Measurements from ENCODE around the gene PKDREJ.

PKDREJ gene

DNA sequence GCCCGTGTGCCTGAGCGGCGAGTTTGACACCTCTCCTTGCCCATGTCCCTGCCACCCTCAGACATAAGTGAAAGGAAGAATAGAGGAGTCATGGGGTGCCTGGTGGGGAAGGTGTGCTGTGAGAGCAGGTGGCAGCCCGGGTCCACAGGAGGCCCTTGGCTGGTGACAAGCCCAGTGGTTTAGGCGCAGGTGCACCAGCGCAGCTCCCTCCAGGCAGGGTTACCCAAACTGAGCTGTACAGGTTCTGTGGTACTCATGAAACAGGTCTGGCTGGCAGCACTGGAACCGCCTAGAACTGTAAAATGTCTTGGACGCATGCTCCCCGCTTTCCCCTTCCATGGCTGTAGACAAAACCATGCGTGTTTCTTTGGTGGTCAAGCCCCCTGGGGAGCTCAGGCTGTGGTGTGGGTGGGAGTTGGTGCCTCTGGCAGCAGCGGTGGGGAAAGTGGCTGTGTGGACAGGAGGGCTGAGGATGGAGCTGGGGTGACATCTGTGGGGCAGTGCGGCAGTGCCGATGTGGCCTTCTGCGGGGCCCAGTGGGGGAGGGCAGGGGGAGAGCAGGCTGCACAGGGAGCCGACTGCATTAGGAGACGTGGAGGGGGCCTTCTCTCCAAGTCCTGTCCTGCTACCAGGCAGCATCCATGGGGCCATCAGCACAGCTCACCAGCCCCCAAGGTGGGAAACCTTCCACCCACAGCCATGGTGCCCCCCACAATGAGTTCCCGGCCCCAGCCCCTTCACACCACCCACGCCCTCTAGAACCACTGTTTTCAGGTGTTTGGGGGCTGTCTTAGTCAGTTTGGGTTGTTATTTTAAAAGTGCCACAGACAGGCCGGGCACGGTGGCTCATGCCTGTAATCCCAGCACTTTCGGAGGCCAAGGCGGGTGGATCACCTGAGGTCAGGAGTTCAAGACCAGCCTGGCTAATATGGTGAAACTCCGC, 28.0 kb upstream of the PKDREJ start:
- Histone ChIP-seq H3K9me2 (replicated peaks; ENCODE audit: insufficient read depth, low read length) (no peaks in the 10 kb centered on the region), H3K9ac (ENCODE audit: low read length) (no peak overlapping the region), H3K27ac (ENCODE audit: low read length) (no peak overlapping the region), H3F3A (ENCODE audit: insufficient read depth, low read length) (peaks cover 32% of the 10 kb centered on the region), H3K36me3 (replicated peaks; ENCODE audit: insufficient read depth, low read length) (no peaks in the 10 kb centered on the region), H3K4me2 (ENCODE audit: low read depth, low read length) (no peak overlapping the region), H3K9me3 (replicated peaks; ENCODE audit: insufficient read depth, low read length) (no peaks in the 10 kb centered on the region), H4K20me1 (ENCODE audit: insufficient read depth, low read length) (no peaks in the 10 kb centered on the region), H3K79me2 (ENCODE audit: low read length) (peaks cover 28% of the 10 kb centered on the region), H3K27me3 (replicated peaks; ENCODE audit: insufficient read depth, low read length) (no peaks in the 10 kb centered on the region), H3K4me3 (ENCODE audit: low read length) (no peak overlapping the region), H3K4me1 (ENCODE audit: low read length) (peaks cover 52% of the 10 kb centered on the region), H2AFZ (ENCODE audit: low read length) (no peak overlapping the region)
- no peak for DNase-seq
- TF ChIP-seq EZH2phosphoT487 (IDR thresholded peaks at IDR 0.05; ENCODE audit: low read length) = no peak
- TF ChIP-seq EZH2 (optimal IDR thresholded peaks at IDR 0.05; ENCODE audit: low read depth, low read length) = no peak
- TF ChIP-seq, protein P1, sequence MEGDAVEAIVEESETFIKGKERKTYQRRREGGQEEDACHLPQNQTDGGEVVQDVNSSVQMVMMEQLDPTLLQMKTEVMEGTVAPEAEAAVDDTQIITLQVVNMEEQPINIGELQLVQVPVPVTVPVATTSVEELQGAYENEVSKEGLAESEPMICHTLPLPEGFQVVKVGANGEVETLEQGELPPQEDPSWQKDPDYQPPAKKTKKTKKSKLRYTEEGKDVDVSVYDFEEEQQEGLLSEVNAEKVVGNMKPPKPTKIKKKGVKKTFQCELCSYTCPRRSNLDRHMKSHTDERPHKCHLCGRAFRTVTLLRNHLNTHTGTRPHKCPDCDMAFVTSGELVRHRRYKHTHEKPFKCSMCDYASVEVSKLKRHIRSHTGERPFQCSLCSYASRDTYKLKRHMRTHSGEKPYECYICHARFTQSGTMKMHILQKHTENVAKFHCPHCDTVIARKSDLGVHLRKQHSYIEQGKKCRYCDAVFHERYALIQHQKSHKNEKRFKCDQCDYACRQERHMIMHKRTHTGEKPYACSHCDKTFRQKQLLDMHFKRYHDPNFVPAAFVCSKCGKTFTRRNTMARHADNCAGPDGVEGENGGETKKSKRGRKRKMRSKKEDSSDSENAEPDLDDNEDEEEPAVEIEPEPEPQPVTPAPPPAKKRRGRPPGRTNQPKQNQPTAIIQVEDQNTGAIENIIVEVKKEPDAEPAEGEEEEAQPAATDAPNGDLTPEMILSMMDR (IDR thresholded peaks at IDR 0.05; ENCODE audit: low read length) = no peak

DNA sequence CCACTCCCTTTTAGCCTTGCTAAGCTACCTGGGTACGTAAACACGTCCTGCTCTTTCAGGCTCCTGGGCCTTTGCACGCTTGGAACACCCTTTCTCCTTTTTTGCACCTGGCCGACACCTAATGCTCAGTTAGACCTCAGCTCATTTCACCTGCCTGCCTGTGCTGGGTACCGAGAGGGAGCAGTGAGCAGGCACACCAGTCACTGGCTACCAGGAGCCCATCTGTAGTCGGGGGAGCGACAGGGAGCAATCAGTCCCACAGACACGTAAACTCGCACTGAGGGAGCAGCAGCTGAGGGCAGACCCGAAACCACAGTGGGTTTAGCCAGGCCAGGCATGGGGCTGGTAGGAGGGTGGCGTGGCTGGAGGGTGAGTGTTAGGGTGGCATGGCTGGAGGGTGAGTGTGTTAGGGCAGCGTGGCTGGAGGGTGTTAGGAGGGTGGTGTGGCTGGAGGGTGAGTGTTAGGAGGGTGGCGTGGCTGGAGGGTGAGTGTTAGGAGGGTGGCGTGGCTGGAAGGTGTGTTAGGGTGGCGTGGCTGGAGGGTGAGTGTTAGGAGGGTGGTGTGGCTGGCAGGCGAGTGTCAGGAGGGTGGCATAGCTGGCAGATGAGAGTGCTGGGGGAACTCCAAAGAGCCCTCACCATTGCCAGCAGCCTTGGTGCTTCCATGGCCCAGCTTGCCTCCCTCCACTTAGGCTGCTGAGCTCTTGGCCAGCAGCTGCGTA, 27.1 kb upstream of the PKDREJ start:
- Histone ChIP-seq H2AFZ (ENCODE audit: low read length) (no peak overlapping the region), H3K4me3 (ENCODE audit: low read length) (no peak overlapping the region), H3K9me2 (replicated peaks; ENCODE audit: insufficient read depth, low read length) (no peaks in the 10 kb centered on the region), H3K36me3 (replicated peaks; ENCODE audit: insufficient read depth, low read length) (no peaks in the 10 kb centered on the region), H3K79me2 (ENCODE audit: low read length) (peaks cover 20% of the 10 kb centered on the region), H3K9ac (ENCODE audit: low read length) (no peak overlapping the region), H3K27ac (ENCODE audit: low read length) (no peak overlapping the region), H3K4me1 (ENCODE audit: low read length) (peaks cover 45% of the 10 kb centered on the region), H3K4me2 (ENCODE audit: low read depth, low read length) (no peak overlapping the region), H3F3A (ENCODE audit: insufficient read depth, low read length) (peaks cover 26% of the 10 kb centered on the region), H3K9me3 (replicated peaks; ENCODE audit: insufficient read depth, low read length) (no peaks in the 10 kb centered on the region), H4K20me1 (ENCODE audit: insufficient read depth, low read length) (no peaks in the 10 kb centered on the region), H3K27me3 (replicated peaks; ENCODE audit: insufficient read depth, low read length) (no peaks in the 10 kb centered on the region)
- TF ChIP-seq EZH2phosphoT487 (IDR thresholded peaks at IDR 0.05; ENCODE audit: low read length) = no peak
- TF ChIP-seq, protein P1 (IDR thresholded peaks at IDR 0.05; ENCODE audit: low read length) = no peak
- no peak for TF ChIP-seq EZH2 (optimal IDR thresholded peaks at IDR 0.05; ENCODE audit: low read depth, low read length)
- DNase-seq = no peak

DNA sequence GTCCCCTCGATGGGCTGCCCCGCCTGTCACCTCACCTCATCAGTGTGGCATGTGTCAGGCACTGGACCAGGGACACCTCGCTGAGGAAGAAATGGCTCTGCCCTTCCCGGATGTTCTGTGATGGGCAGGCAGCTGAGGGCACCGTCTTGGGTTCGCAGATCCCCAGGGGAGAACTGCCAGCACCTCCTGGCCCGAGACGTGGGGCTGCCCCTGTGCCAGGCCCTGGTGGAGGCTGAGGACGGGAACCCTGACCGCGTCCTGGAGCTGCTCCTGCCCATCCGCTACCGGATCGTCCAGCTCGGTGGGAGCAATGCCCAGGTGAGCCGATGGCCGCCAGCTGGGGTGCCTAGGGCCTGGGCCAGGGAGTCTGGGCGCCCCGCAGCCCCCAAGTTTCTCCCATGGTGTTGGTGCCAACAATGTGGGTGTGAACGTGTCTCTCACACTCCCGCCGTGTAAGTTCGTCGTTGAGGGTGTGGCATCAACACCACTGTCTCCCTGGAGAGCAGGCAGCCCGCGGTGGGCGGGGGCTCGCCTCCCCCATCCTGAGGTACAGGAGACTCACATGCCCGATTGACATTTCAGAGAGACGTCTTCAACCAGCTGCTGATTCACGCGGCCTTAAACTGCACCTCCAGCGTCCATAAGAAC, 26.2 kb upstream of the PKDREJ start:
- Histone ChIP-seq H3K4me2 (ENCODE audit: low read depth, low read length) (no peak overlapping the region), H3K9ac (ENCODE audit: low read length) (no peak overlapping the region), H3F3A (ENCODE audit: insufficient read depth, low read length) (peaks cover 19% of the 10 kb centered on the region), H3K9me2 (replicated peaks; ENCODE audit: insufficient read depth, low read length) (no peaks in the 10 kb centered on the region), H3K79me2 (ENCODE audit: low read length) (peaks cover 19% of the 10 kb centered on the region), H3K27me3 (replicated peaks; ENCODE audit: insufficient read depth, low read length) (no peaks in the 10 kb centered on the region), H3K9me3 (replicated peaks; ENCODE audit: insufficient read depth, low read length) (no peaks in the 10 kb centered on the region), H4K20me1 (ENCODE audit: insufficient read depth, low read length) (no peaks in the 10 kb centered on the region), H3K36me3 (replicated peaks; ENCODE audit: insufficient read depth, low read length) (no peaks in the 10 kb centered on the region), H2AFZ (ENCODE audit: low read length) (no peak overlapping the region), H3K4me1 (ENCODE audit: low read length) (peaks cover 37% of the 10 kb centered on the region), H3K27ac (ENCODE audit: low read length) (no peak overlapping the region), H3K4me3 (ENCODE audit: low read length) (no peak overlapping the region)
- TF ChIP-seq EZH2phosphoT487 (IDR thresholded peaks at IDR 0.05; ENCODE audit: low read length) (no peak), EZH2 (optimal IDR thresholded peaks at IDR 0.05; ENCODE audit: low read depth, low read length) (no peak)
- TF ChIP-seq, protein P1 (IDR thresholded peaks at IDR 0.05; ENCODE audit: low read length) = no peak
- no peak for DNase-seq

Measured in MM.1S (cell line).